ENCODE results near the gene AMH.
A peak's percentile ranks its signal among the peaks of the same experiment; 100 is the strongest.

The AMH gene

DNA sequence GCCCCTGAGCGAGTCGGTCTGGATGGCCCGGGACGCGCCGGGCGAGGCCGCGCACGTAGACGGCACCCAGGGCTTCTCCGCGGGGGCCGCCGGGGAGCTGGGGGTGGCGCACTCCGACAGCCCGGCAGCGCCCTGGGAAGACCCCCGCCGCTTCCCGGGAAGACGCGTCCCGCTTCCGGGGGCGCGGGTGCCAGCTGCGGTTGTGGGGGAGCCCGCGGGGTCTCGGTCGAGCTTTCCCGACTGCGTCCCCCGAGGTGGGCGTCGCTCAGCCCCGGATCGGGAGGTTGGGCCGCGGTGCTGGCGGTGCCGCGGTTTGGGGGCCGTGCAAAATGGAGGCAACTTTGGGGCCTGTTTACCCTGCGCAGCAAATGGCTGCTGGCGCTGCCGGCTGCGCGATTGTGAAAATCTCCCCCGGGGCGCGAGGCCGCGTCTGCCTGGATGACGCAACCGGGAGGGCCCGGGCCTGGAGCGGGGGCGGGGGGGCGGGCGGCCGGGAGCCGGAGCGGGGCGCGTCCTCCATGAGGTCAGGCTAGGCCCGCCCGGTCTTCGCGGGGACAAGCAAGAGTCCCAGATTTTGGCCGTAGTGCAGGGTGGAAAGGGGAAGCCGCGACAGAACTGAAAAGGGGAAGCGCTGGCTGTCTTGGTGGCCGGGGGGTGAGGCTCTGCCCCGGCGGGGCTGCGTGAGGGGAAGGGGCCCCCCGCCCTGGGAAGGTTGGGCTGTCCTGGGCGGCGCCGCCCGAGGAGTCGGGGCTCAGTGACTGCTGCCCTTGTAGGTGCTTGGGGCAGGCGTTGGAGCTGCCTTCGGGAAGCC lies 21.5 kb downstream of the AMH start (continued):
- TF ChIP-seq ELK4 (IDR thresholded peaks at IDR 0.05; ENCODE audit: borderline replicate concordance, low read depth, low read length), result no peak
- TF ChIP-seq ZNF548 (tag by site-specific recombination; IDR thresholded peaks at IDR 0.05), result no peak
- peak; percentile 41; the same call in 1 of the 2 replicates for TF ChIP-seq YY2 (tag by site-specific recombination; IDR thresholded peaks at IDR 0.05)
- TF ChIP-seq BCL6B (tag by site-specific recombination; IDR thresholded peaks at IDR 0.05), result no peak
- TF ChIP-seq ZNF521 (tag by site-specific recombination; IDR thresholded peaks at IDR 0.05), result no peak
- TF ChIP-seq ZNF701 (tag by site-specific recombination; IDR thresholded peaks at IDR 0.05), result no peak
- TF ChIP-seq, protein P1, sequence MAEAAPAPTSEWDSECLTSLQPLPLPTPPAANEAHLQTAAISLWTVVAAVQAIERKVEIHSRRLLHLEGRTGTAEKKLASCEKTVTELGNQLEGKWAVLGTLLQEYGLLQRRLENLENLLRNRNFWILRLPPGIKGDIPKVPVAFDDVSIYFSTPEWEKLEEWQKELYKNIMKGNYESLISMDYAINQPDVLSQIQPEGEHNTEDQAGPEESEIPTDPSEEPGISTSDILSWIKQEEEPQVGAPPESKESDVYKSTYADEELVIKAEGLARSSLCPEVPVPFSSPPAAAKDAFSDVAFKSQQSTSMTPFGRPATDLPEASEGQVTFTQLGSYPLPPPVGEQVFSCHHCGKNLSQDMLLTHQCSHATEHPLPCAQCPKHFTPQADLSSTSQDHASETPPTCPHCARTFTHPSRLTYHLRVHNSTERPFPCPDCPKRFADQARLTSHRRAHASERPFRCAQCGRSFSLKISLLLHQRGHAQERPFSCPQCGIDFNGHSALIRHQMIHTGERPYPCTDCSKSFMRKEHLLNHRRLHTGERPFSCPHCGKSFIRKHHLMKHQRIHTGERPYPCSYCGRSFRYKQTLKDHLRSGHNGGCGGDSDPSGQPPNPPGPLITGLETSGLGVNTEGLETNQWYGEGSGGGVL (tag by site-specific recombination; IDR thresholded peaks at IDR 0.05), result no peak
- no peak for TF ChIP-seq ZNF140 (tag by site-specific recombination; IDR thresholded peaks at IDR 0.05)
- TF ChIP-seq KLF16 (tag by site-specific recombination; IDR thresholded peaks at IDR 0.05), result peak; percentile 49
- TF ChIP-seq REPIN1 (tag by site-specific recombination; IDR thresholded peaks at IDR 0.05; ENCODE audit: low read depth), result no peak
- no peak for TF ChIP-seq ZNF830 (tag by site-specific recombination; IDR thresholded peaks at IDR 0.05; ENCODE audit: low read depth)
- TF ChIP-seq ZNF433 (tag by site-specific recombination; IDR thresholded peaks at IDR 0.05; ENCODE audit: low read depth), result no peak
- no peak for TF ChIP-seq ZBTB1 (tag by site-specific recombination; IDR thresholded peaks at IDR 0.05)
- TF ChIP-seq MZF1 (tag by site-specific recombination; IDR thresholded peaks at IDR 0.05; ENCODE audit: borderline replicate concordance), result no peak
- TF ChIP-seq ZNF670 (tag by site-specific recombination; IDR thresholded peaks at IDR 0.05; ENCODE audit: low read depth), result no peak
- peak; percentile 28; the same call in 1 of the 2 replicates for TF ChIP-seq ZNF629 (tag by site-specific recombination; IDR thresholded peaks at IDR 0.05)
- TF ChIP-seq ZNF138 (tag by site-specific recombination; IDR thresholded peaks at IDR 0.05; ENCODE audit: borderline replicate concordance), result no peak
- no peak for TF ChIP-seq ZSCAN5A (tag by site-specific recombination; IDR thresholded peaks at IDR 0.05)
- no peak for TF ChIP-seq ZFP41 (tag by site-specific recombination; IDR thresholded peaks at IDR 0.05; ENCODE audit: borderline replicate concordance)
- no peak for TF ChIP-seq ZBTB48 (tag by site-specific recombination; IDR thresholded peaks at IDR 0.05)
- no peak for TF ChIP-seq GFI1B (tag by site-specific recombination; IDR thresholded peaks at IDR 0.05)
- no peak for TF ChIP-seq IKZF3 (tag by site-specific recombination; IDR thresholded peaks at IDR 0.05)
- TF ChIP-seq ZNF660 (tag by site-specific recombination; IDR thresholded peaks at IDR 0.05), result no peak
- peak; percentile 79 for TF ChIP-seq ZIC2 (tag by site-specific recombination; IDR thresholded peaks at IDR 0.05)
- no peak; the same call in 1 of the 2 replicates for TF ChIP-seq INSM2 (tag by site-specific recombination; IDR thresholded peaks at IDR 0.05)
- no peak for TF ChIP-seq ZNF501 (tag by site-specific recombination; IDR thresholded peaks at IDR 0.05)
- TF ChIP-seq ZNF610 (tag by site-specific recombination; IDR thresholded peaks at IDR 0.05; ENCODE audit: borderline replicate concordance), result no peak
- TF ChIP-seq ZNF488 (tag by site-specific recombination; IDR thresholded peaks at IDR 0.05), result no peak
- TF ChIP-seq, protein P2, sequence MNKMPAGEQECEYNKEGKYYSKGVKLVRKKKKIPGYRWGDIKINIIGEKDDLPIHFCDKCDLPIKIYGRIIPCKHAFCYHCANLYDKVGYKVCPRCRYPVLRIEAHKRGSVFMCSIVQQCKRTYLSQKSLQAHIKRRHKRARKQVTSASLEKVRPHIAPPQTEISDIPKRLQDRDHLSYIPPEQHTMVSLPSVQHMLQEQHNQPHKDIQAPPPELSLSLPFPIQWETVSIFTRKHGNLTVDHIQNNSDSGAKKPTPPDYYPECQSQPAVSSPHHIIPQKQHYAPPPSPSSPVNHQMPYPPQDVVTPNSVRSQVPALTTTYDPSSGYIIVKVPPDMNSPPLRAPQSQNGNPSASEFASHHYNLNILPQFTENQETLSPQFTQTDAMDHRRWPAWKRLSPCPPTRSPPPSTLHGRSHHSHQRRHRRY (tag by site-specific recombination; IDR thresholded peaks at IDR 0.05), result no peak

Measured in HEK293 (cell line).